ENCODE data around the gene ARL9.

ARL9 gene

DNA sequence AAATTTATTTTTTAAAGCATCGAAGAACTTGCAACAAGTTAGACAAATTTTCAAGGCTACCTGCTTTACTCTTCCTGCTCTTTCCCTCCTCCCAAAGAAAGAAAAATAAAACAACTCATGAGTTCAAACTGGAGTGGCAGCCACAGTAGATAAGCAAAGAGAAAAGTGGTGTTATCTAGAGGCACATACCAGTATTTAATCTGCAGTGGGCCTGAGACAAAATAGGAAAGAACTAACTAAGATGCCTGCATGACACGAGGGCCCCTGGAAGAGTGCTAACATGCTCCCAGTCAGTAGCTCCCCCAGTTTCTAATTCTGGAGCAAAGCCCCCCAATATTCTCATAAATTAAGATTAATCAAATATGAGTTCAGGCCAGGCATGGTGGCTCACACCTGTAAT, 7.9 kb downstream of the ARL9 start:
- Mint-ChIP-seq H3K36me3 (ENCODE audit: low read depth) (no peaks in the 10 kb centered on the region), H3K27ac (no peak overlapping the region), H3K9me3 (no peaks in the 10 kb centered on the region), H3K4me3 (no peak overlapping the region), H3K27me3 (ENCODE audit: low read depth, poor library complexity) (peaks cover 6% of the 10 kb centered on the region), H3K4me1 (peaks cover 4% of the 10 kb centered on the region)
- DNase-seq: no peak
- TF ChIP-seq, protein P1, sequence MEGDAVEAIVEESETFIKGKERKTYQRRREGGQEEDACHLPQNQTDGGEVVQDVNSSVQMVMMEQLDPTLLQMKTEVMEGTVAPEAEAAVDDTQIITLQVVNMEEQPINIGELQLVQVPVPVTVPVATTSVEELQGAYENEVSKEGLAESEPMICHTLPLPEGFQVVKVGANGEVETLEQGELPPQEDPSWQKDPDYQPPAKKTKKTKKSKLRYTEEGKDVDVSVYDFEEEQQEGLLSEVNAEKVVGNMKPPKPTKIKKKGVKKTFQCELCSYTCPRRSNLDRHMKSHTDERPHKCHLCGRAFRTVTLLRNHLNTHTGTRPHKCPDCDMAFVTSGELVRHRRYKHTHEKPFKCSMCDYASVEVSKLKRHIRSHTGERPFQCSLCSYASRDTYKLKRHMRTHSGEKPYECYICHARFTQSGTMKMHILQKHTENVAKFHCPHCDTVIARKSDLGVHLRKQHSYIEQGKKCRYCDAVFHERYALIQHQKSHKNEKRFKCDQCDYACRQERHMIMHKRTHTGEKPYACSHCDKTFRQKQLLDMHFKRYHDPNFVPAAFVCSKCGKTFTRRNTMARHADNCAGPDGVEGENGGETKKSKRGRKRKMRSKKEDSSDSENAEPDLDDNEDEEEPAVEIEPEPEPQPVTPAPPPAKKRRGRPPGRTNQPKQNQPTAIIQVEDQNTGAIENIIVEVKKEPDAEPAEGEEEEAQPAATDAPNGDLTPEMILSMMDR (IDR thresholded peaks at IDR 0.05): no peak

DNA sequence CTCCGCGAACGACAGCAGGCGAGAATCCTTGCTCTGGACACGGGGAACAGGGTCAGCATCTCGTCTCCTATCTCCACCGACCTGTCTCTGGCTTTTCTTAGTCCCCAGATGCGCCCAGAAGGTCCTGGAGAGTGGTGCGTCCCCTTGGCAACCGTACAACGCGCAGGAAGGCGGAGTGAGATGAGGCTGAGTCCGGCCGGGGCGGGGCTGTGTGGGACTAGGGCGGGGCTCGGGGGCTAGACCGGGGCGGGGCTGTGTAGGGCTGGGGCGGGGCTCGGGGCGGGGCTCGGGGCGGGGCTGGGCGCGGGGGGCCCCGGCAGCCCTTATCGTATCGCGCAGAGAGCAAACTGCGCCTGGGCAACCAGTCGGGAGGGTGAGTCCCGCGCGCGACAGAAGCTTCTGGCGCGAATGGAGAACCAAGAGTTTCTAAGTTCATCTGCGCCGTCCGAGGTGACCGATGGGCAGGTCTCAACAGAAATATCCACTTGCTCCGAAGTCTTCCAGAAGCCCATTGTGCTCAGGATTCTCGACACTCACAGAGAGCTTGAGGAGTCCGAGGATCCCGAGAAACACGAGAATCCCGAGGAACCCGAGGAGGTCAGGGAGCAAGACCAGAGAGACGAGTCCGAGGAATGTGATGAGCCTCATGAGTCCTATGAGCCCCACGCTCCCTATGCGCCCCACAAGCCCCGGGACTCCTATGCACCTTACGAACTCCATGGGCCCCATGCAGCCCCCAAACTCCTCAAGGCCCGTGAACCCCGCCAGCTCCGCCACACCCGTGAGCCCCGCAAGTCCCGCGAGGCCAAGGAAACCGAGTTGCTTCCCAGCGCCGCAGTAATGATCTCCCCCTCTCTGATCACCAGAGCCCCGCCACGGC, 24.9 kb downstream of the ARL9 start:
- peak; percentile 92 for DNase-seq
- Mint-ChIP-seq H3K4me3 (no peak overlapping the region), H3K36me3 (ENCODE audit: low read depth) (no peaks in the 10 kb centered on the region), H3K27ac (no peak overlapping the region), H3K27me3 (ENCODE audit: low read depth, poor library complexity) (peaks cover 31% of the 10 kb centered on the region), H3K9me3 (peaks cover 3% of the 10 kb centered on the region), H3K4me1 (no peaks in the 10 kb centered on the region)
- TF ChIP-seq, protein P1 (IDR thresholded peaks at IDR 0.05): no peak

DNA sequence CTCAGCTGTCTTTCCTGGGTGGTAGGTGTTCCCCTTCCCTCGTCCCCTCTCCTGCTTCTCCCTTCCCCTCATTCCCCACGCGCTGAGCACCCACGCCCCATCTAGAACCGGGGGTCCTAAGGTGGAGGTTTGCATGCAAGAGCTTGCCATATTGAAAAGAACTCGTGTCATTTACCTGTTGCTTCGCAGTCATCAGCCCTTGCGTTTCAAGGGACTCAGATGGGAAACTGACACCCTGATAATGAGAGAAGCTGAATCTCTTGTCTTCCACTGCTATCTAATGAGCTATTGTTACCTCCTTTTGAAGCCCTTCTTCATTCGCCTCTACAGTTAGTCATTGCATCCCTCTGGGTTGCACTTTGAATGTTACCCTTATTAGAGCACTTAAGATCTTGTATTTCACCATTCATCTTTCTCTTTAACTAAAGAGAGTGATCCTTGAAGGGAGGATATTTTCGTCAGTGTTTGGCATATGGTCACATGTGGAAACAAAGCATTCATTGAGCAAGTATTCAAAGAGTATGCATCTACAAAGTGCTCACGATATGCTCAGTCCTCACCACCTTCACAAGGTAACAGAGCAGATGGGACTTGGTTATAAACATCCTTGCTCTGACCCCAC, 25.7 kb downstream of the ARL9 start:
- peaks cover 28% of the 10 kb centered on the region for H3K27me3 Mint-ChIP-seq (ENCODE audit: low read depth, poor library complexity)
- no peak for DNase-seq

DNA sequence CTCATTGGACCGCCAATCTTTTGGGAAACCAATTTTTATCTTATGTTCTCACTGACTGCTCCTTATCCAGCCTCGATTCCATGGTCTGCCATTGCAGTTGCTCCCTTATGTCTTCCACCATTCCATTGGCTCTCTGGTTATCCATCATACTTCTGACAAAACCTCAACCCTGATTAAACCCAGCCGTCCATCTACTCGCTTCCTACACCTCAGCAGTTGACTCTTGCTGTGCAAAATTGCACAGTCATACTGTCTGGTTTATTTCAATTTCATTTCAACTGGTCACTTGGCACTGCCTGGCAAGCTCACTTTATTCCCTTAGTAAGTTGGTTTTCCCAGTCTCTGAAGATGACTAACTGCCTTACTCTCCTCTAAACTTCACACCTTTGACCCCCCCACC, 26.2 kb downstream of the ARL9 start:
- peaks cover 3% of the 10 kb centered on the region for H3K9me3 Mint-ChIP-seq
- no peak overlapping the region for H3K27ac Mint-ChIP-seq
- H3K4me1 Mint-ChIP-seq: no peaks in the 10 kb centered on the region
- TF ChIP-seq, protein P1 (IDR thresholded peaks at IDR 0.05): no peak
- DNase-seq: no peak
- H3K36me3 Mint-ChIP-seq (ENCODE audit: low read depth): no peaks in the 10 kb centered on the region
- no peak overlapping the region for H3K4me3 Mint-ChIP-seq
- H3K27me3 Mint-ChIP-seq (ENCODE audit: low read depth, poor library complexity): peaks cover 24% of the 10 kb centered on the region

More for the DNA sequence above, 25.7 kb downstream of the ARL9 start:
- Mint-ChIP-seq H3K9me3 (peaks cover 3% of the 10 kb centered on the region), H3K27ac (no peak overlapping the region), H3K36me3 (ENCODE audit: low read depth) (no peaks in the 10 kb centered on the region), H3K4me3 (no peak overlapping the region), H3K4me1 (no peaks in the 10 kb centered on the region)
- TF ChIP-seq, protein P1 (IDR thresholded peaks at IDR 0.05): no peak

DNA sequence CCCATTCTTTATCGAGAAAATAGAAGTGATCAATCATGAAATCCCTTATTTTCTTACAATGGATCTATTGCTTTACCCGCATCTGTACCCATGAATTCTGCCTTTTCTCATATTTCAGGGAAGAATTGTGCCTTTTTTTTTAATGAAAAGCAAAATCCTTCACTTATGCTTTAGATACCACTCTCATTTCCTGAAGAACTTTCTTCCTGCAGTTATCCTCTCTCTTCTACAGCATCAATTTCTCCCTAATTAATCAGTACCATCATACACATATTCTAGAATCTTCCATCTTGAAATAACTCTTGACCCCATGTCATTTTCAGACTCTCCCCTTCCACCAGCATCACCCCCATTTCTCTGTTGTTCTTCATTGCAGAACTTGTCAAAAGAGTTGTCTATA, 26.6 kb downstream of the ARL9 start:
- Mint-ChIP-seq H3K27ac (no peak overlapping the region), H3K36me3 (ENCODE audit: low read depth) (no peaks in the 10 kb centered on the region), H3K4me1 (no peaks in the 10 kb centered on the region), H3K27me3 (ENCODE audit: low read depth, poor library complexity) (peaks cover 24% of the 10 kb centered on the region), H3K9me3 (peaks cover 3% of the 10 kb centered on the region), H3K4me3 (no peak overlapping the region)
- TF ChIP-seq, protein P1 (IDR thresholded peaks at IDR 0.05): no peak
- no peak for DNase-seq

Data from nephron progenitor cell (in vitro differentiated cells).